GM13976 (cell line): ENCODE measurements around the gene DHRS11.

ENCODE experiments used
- DNase-seq: peaks from one replicate; pipeline ENCODE4 v3.0.0; 2012; ENCODE audit warnings: low spot score
- in situ Hi-C: fragments of 300-500 bp; cut with MboI; formaldehyde crosslinking; loops from one replicate; pipeline ENCODE4 v1.12.0; 2022; ENCODE audit warnings: low sequenced_read_pairs, mixed read lengths, inconsistent platforms; ENCODE audit not compliant: unreplicated experiment
- TF ChIP-seq, protein P1 (sequence below): IDR thresholded peaks from 2 replicates; pipeline ENCODE4 v1.5.1; 2012; ENCODE audit warnings: borderline replicate concordance, mild to moderate bottlenecking; ENCODE audit not compliant: insufficient read depth; ENCODE audit errors: extremely low read depth, missing control alignments, control extremely low read depth

Gene DHRS11

GRCh38 chr17:36592716-36593321 is 1.1 kb downstream of the DHRS11 start:
- in situ Hi-C loops: no loop called here
- TF ChIP-seq, protein P1, sequence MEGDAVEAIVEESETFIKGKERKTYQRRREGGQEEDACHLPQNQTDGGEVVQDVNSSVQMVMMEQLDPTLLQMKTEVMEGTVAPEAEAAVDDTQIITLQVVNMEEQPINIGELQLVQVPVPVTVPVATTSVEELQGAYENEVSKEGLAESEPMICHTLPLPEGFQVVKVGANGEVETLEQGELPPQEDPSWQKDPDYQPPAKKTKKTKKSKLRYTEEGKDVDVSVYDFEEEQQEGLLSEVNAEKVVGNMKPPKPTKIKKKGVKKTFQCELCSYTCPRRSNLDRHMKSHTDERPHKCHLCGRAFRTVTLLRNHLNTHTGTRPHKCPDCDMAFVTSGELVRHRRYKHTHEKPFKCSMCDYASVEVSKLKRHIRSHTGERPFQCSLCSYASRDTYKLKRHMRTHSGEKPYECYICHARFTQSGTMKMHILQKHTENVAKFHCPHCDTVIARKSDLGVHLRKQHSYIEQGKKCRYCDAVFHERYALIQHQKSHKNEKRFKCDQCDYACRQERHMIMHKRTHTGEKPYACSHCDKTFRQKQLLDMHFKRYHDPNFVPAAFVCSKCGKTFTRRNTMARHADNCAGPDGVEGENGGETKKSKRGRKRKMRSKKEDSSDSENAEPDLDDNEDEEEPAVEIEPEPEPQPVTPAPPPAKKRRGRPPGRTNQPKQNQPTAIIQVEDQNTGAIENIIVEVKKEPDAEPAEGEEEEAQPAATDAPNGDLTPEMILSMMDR: no peak

GRCh38 chr17:36593656-36594316 is 2.1 kb downstream of the DHRS11 start:
- no peak for DNase-seq
- in situ Hi-C loops: no loop called here
- TF ChIP-seq, protein P1: no peak

More at GRCh38 chr17:36592716-36593321, 1.1 kb downstream of the DHRS11 start:
- no peak for DNase-seq

- in situ Hi-C loops: no loop called here
- TF ChIP-seq, protein P1: no peak
- DNase-seq: no peak
These were observed 3.1 kb downstream of the DHRS11 start for GRCh38 chr17:36594626-36595401.

DNA sequence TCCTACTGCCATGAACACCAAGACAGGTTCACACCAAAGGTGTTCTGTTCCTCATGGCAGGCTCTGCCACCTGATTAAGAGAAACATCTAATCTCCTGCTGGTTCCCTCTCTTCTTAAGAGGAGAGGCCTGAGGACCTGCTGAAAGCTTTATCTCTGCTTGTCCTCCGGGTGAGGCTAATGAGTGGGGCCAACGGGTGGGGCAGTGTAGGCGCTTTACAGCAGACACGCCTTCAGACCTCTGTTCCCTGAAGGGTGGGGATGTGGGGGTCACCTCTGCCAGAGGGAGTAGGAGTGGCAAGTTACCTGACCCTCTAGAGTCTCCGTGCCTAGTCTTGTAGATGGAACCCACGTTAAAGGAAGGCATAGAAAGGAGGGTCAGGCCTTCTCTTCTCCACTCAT is 5.5 kb downstream of the DHRS11 start:
- TF ChIP-seq, protein P1: no peak
- in situ Hi-C loops: no loop called here
- no peak for DNase-seq

- in situ Hi-C loops: no loop called here
- TF ChIP-seq, protein P1: no peak
- peak; percentile 4 for DNase-seq
These were observed 6.4 kb downstream of the DHRS11 start for GRCh38 chr17:36597866-36598777.

- TF ChIP-seq, protein P1: no peak
- DNase-seq: no peak
- in situ Hi-C loops: no loop called here
These were observed 7.3 kb downstream of the DHRS11 start for GRCh38 chr17:36598951-36599401.
